SK-N-SH treated with all-trans-retinoic acid at 6 μM for 48 hours (cell line): Measurements from ENCODE around the gene MREG.

Source experiments
- BACH2 ChIP-seq: fragments of 250-450 bp; sonication (Bioruptor Pico); IDR thresholded peaks from 2 replicates; pipeline ENCODE4 v1.9.0; 2021; ENCODE audit warnings: mild to moderate bottlenecking, borderline replicate concordance
- CREB5 ChIP-seq: fragments of 250-450 bp; sonication (Bioruptor Pico); IDR thresholded peaks from 2 replicates; pipeline ENCODE4 v1.5.1; 2020; ENCODE audit warnings: low read depth, mild to moderate bottlenecking, moderate library complexity
- CSDC2 ChIP-seq: fragments of 250-450 bp; sonication (Bioruptor Pico); IDR thresholded peaks from 2 replicates; pipeline ENCODE4 v1.5.0; 2020; ENCODE audit warnings: mild to moderate bottlenecking, moderate library complexity
- GLIS3 ChIP-seq: fragments of 250-450 bp; sonication (Bioruptor Pico); IDR thresholded peaks from 2 replicates; pipeline ENCODE4 v1.5.0; 2020; ENCODE audit warnings: mild to moderate bottlenecking, moderate library complexity
- PATZ1 ChIP-seq: fragments of 250-450 bp; sonication (Bioruptor Pico); IDR thresholded peaks from 2 replicates; pipeline ENCODE4 v1.8.0; 2020; ENCODE audit warnings: mild to moderate bottlenecking, moderate library complexity, borderline replicate concordance
- PPARA ChIP-seq: fragments of 250-450 bp; sonication (Bioruptor Pico); IDR thresholded peaks from 2 replicates; pipeline ENCODE4 v1.5.0; 2020; ENCODE audit warnings: mild to moderate bottlenecking, borderline replicate concordance
- TOX ChIP-seq: fragments of 250-450 bp; sonication (Bioruptor Pico); IDR thresholded peaks from 2 replicates; pipeline ENCODE4 v1.8.0; 2021; ENCODE audit warnings: mild to moderate bottlenecking, moderate library complexity, borderline replicate concordance
- ZFP3 ChIP-seq: fragments of 250-450 bp; sonication (Bioruptor Pico); IDR thresholded peaks from 2 replicates; pipeline ENCODE4 v1.5.0; 2020; ENCODE audit warnings: mild to moderate bottlenecking, moderate library complexity
- ZFP30 ChIP-seq: fragments of 450-650 bp; formaldehyde crosslinking; IDR thresholded peaks from 2 replicates; pipeline ENCODE4 v1.5.0; 2022; ENCODE audit warnings: mild to moderate bottlenecking, moderate library complexity
- ZNF565 ChIP-seq: fragments of 450-650 bp; formaldehyde crosslinking; conservative IDR thresholded peaks from 2 replicates; pipeline ENCODE4 v1.5.0; 2020; ENCODE audit warnings: low read depth, mild to moderate bottlenecking, moderate library complexity
- ZNF8 ChIP-seq: fragments of 450-650 bp; formaldehyde crosslinking; IDR thresholded peaks from 2 replicates; pipeline ENCODE4 v1.5.0; 2020; ENCODE audit warnings: mild to moderate bottlenecking, moderate library complexity

GRCh38 chr2:216006164-216006663, 7.1 kb downstream of the MREG start:
- no peak for TF ChIP-seq ZNF8 (CRISPR knock-in tag)
- TF ChIP-seq ZNF565 (CRISPR knock-in tag), result no peak
- no peak for TF ChIP-seq PPARA
- TF ChIP-seq GLIS3 (CRISPR knock-in tag), result no peak
- TF ChIP-seq BACH2 (CRISPR knock-in tag), result no peak
- no peak for TF ChIP-seq PATZ1 (CRISPR knock-in tag)
- TF ChIP-seq CREB5 (CRISPR knock-in tag), result no peak
- no peak for TF ChIP-seq CSDC2
- TF ChIP-seq ZFP3 (CRISPR knock-in tag), result no peak
- TF ChIP-seq ZFP30, result no peak
- no peak for TF ChIP-seq TOX (CRISPR knock-in tag)
